Heart left ventricle (tissue), 13 donors: ENCODE data around the gene ERGIC1.

Experiments
- POLR2A ChIP-seq, 2 donors: fragments of 450-650 bp; IDR thresholded peaks; one replicate each; pipeline ENCODE4 v1.6.1; 2017; ENCODE audit warnings: antibody characterized with exemption in 2 of 2, mild to moderate bottlenecking in 2 of 2, moderate library complexity in 2 of 2
- TF ChIP-seq, protein P1 (sequence below), 12 donors: fragments of 200-600 bp; sonication (generic) in 4 of 12; IDR thresholded peaks; one replicate each; pipeline versions ENCODE4 v1.5.0 to v1.8.0; 2018 to 2022; ENCODE audit warnings: antibody characterized with exemption in 12 of 12, mild to moderate bottlenecking in 5 of 12
- donor health status: ischemic (EF 13 %, LVEDD 7.1; RV severe dilation, severe dysfunction).
- donor health status: DM: no; HTN: yes; CAD: no.
- donor health status: DM: no; HTN: no; CAD: no.
- donor health status: ischemic (EF 25% LVEDD 6.9; RV normal size, moderate dysfunction).
- donor health status: ischemic (EF 25% LVEDD 5.7; RV mildly dilated, moderate dysfunction).
- donor health status: ischemic (EF 35%, LVEDD 5.7; RV mildly dilated, moderate dysfunction).
- donor health status: nonischemic (EF 11% LVEDD 7.7; RV severe dilation, severe dysfunction).
- donor health status: DM: yes; HTN: yes; CAD: no.
- donor health status: PGD.
- donor health status: ischemic (EF 29% LVEDD 5.4; RV normal size, mild dysfunction).
- donor health status: nonischemic (EF 23%, LVEDD 6.1; RV moderate dilation, normal function).

DNA sequence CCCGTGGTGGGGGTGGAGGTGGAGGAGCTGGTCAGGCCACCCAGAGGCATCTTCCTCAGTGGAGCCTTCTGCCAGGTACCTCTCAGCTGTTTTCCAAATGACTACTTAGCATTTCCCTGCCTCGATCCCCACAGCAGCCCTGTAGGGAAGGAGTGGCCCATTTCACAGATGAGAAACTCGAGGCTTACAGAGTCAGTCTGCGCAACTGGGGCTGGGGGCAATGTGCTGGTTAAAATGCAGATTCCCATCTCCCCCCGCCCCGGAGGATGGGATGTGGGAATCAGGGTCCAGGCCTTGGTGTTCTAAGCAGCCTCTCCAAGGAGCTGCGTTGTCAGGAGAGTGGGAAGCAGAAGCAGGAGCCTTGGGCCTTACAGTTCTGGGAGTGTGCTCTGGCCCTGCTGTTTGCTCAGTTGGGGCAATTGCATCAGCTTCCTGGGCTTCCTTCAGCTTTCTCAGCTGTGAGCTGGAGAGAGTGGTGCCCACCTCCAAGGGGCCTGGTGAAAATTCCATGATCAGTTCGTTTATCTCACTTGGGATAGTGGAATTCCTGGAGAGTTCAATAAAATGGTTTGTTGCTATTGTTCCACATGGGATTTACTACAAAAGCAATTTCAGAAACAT lies 19.4 kb downstream of the ERGIC1 start:
- TF ChIP-seq, protein P1, sequence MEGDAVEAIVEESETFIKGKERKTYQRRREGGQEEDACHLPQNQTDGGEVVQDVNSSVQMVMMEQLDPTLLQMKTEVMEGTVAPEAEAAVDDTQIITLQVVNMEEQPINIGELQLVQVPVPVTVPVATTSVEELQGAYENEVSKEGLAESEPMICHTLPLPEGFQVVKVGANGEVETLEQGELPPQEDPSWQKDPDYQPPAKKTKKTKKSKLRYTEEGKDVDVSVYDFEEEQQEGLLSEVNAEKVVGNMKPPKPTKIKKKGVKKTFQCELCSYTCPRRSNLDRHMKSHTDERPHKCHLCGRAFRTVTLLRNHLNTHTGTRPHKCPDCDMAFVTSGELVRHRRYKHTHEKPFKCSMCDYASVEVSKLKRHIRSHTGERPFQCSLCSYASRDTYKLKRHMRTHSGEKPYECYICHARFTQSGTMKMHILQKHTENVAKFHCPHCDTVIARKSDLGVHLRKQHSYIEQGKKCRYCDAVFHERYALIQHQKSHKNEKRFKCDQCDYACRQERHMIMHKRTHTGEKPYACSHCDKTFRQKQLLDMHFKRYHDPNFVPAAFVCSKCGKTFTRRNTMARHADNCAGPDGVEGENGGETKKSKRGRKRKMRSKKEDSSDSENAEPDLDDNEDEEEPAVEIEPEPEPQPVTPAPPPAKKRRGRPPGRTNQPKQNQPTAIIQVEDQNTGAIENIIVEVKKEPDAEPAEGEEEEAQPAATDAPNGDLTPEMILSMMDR (IDR thresholded peaks at IDR 0.05) = no peak
- TF ChIP-seq POLR2A (IDR thresholded peaks at IDR 0.05) = no peak
